A549 (cell line): ENCODE measurements around the gene PLCL1. TPM values are rescaled to one million over a fixed set of nuclear protein-coding genes. Genes with fewer than 3 reads are reported as not detected.

Experiments used
- ATAC-seq, 2 experiments: fragments of 200-7000 bp in 1 of 2; fragments of >200 bp in 1 of 2; cut with Nextera tagmentation in 1 of 2; cut with Tn5 transposase in 1 of 2; 3 replicates each; pipeline versions ENCODE4 v1.8.0 to v1.9.1; 2018 to 2020; ENCODE audit warnings: mild to moderate bottlenecking in 1 of 2, moderate library complexity in 1 of 2
- CTCF ChIA-PET: fragments of 300-600 bp; sonication (Branson Sonifier 250); formaldehyde crosslinking; extraction: SDS; loops from one replicate; lab custom pipeline; 2021; ENCODE audit warnings: antibody characterized with exemption, inconsistent platforms; lab: Yijun Ruan, JAX
- POLR2A ChIA-PET: fragments of 350-600 bp; formaldehyde crosslinking; extraction: SDS; loops from one replicate; lab custom pipeline; 2021; ENCODE audit warnings: antibody characterized with exemption, inconsistent platforms; lab: Yijun Ruan, JAX
- DNase-seq, 2 experiments: peaks; one replicate each; pipeline versions ENCODE4 v3.0.0 to v3.0.0-alpha.2; 2011 to 2016; ENCODE audit warnings: low read depth in 1 of 2, low spot score in 1 of 2
- FAIRE-seq: peaks from 2 replicates; lab custom pipeline; 2011; peaks lifted over from hg19 to GRCh38; lab: Jason Lieb, UNC
- H3K27ac ChIP-seq, 2 experiments: fragments of >200 bp; sonication (Bioruptor Twin); formaldehyde crosslinking; 3 replicates each; pipeline ENCODE4 v1.5.1; 2016 to 2017
- H3K4me1 ChIP-seq: fragments of >200 bp; sonication (Bioruptor Twin); formaldehyde crosslinking; 3 replicates; pipeline ENCODE4 v1.6.1; 2016
- H3K4me2 ChIP-seq: fragments of >200 bp; sonication (Bioruptor Twin); formaldehyde crosslinking; 3 replicates; pipeline ENCODE4 v1.6.1; 2016
- H3K4me3 ChIP-seq: fragments of >200 bp; sonication (Bioruptor Twin); formaldehyde crosslinking; 3 replicates; pipeline ENCODE4 v1.5.1; 2016
- H3K9me3 ChIP-seq: fragments of >200 bp; sonication (Bioruptor Twin); formaldehyde crosslinking; 3 replicates; pipeline ENCODE4 v1.6.1; 2016
- ATOH8 ChIP-seq: fragments of 250-450 bp; sonication (Bioruptor Pico); IDR thresholded peaks from 2 replicates; pipeline ENCODE4 v1.5.0; 2020; ENCODE audit warnings: low read depth, mild to moderate bottlenecking, moderate library complexity
- CBX2 ChIP-seq: fragments of 200-600 bp; sonication (generic); IDR thresholded peaks from 2 replicates; pipeline ENCODE4 v1.6.1; 2016; ENCODE audit warnings: low read depth, mild to moderate bottlenecking, borderline replicate concordance
- CEBPB ChIP-seq, 2 experiments: fragments of >200 bp in 1 of 2; sonication (Bioruptor Twin) in 1 of 2; formaldehyde crosslinking in 1 of 2; IDR thresholded peaks; 2 replicates each; pipeline ENCODE4 v1.6.1; 2012 to 2016
- CHD2 ChIP-seq: fragments of 150-350 bp; IDR thresholded peaks from 2 replicates; pipeline ENCODE4 v1.6.1; 2014; ENCODE audit warnings: low read length; ENCODE audit not compliant: partially characterized antibody
- E2F6 ChIP-seq: IDR thresholded peaks from 2 replicates; pipeline ENCODE4 v1.6.1; 2012; ENCODE audit warnings: low read depth, borderline replicate concordance
- EHF ChIP-seq: fragments of 250-450 bp; sonication (Bioruptor Pico); IDR thresholded peaks from 2 replicates; pipeline ENCODE4 v1.5.0; 2020; ENCODE audit warnings: mild to moderate bottlenecking
- FOSL2 ChIP-seq, 2 experiments: fragments of 450-650 bp in 1 of 2; fragments of >200 bp in 1 of 2; sonication (Bioruptor Twin) in 1 of 2; formaldehyde crosslinking; IDR thresholded peaks; 2 replicates each; pipeline versions ENCODE4 v1.5.0 to v1.6.1; 2016 to 2020; ENCODE audit warnings: mild to moderate bottlenecking in 1 of 2, moderate library complexity in 1 of 2
- GATA3 ChIP-seq: IDR thresholded peaks from 2 replicates; pipeline ENCODE4 v1.6.1; 2012; ENCODE audit warnings: borderline replicate concordance
- HDAC2 ChIP-seq: fragments of 200-600 bp; sonication (generic); IDR thresholded peaks from 2 replicates; pipeline ENCODE4 v1.6.1; 2016
- HES2 ChIP-seq: fragments of >200 bp; sonication (Bioruptor Twin); formaldehyde crosslinking; IDR thresholded peaks from 2 replicates; pipeline ENCODE4 v1.6.1; 2016
- HEYL ChIP-seq: fragments of 250-450 bp; sonication (Bioruptor Pico); IDR thresholded peaks from 2 replicates; pipeline ENCODE4 v1.8.0; 2021; ENCODE audit warnings: mild to moderate bottlenecking, moderate library complexity
- HMGXB4 ChIP-seq: fragments of 250-450 bp; sonication (Bioruptor Pico); IDR thresholded peaks from 2 replicates; pipeline ENCODE4 v1.5.0; 2021; ENCODE audit warnings: mild to moderate bottlenecking, moderate library complexity, borderline replicate concordance
- HOXB5 ChIP-seq: fragments of 250-450 bp; sonication (Bioruptor Pico); IDR thresholded peaks from 2 replicates; pipeline ENCODE4 v1.5.0; 2020; ENCODE audit warnings: mild to moderate bottlenecking, moderate library complexity
- JUNB ChIP-seq: fragments of >200 bp; sonication (Bioruptor Twin); formaldehyde crosslinking; IDR thresholded peaks from 2 replicates; pipeline ENCODE4 v1.6.1; 2016
- MAFK ChIP-seq: fragments of 450-650 bp; IDR thresholded peaks from 2 replicates; pipeline ENCODE4 v1.6.1; 2014; ENCODE audit not compliant: partially characterized antibody
- MAX ChIP-seq: IDR thresholded peaks from 2 replicates; pipeline ENCODE4 v1.6.1; 2012
- NPAS2 ChIP-seq: fragments of 250-450 bp; sonication (Bioruptor Pico); IDR thresholded peaks from 2 replicates; pipeline ENCODE4 v1.8.0; 2022; ENCODE audit warnings: mild to moderate bottlenecking, moderate library complexity, borderline replicate concordance
- POLR2AphosphoS2 ChIP-seq: conservative IDR thresholded peaks from 2 replicates; pipeline ENCODE4 v1.6.1; 2012; ENCODE audit warnings: low read length, improper control_type of control experiment, inconsistent platforms
- RARB ChIP-seq: fragments of 250-450 bp; sonication (Bioruptor Pico); IDR thresholded peaks from 2 replicates; pipeline ENCODE4 v1.8.0; 2021; ENCODE audit warnings: mild to moderate bottlenecking, moderate library complexity
- ZC3H11A ChIP-seq: fragments of 450-650 bp; IDR thresholded peaks from 2 replicates; pipeline ENCODE4 v1.6.1; 2014; ENCODE audit warnings: antibody characterized with exemption, mild to moderate bottlenecking
- ZFP36 ChIP-seq: fragments of 450-650 bp; IDR thresholded peaks from 2 replicates; pipeline ENCODE4 v1.6.1; 2014; ENCODE audit warnings: borderline replicate concordance; ENCODE audit not compliant: partially characterized antibody
- ZNF302 ChIP-seq: fragments of 250-450 bp; sonication (Bioruptor Pico); IDR thresholded peaks from 2 replicates; pipeline ENCODE4 v1.9.0; 2021; ENCODE audit warnings: inconsistent platforms, mild to moderate bottlenecking, moderate library complexity
- WGBS: methylation state at CpG from one replicate; pipeline ENCODE4 v1.1.6; 2017; ENCODE audit errors: missing lambda C conversion rate; 5-methylcytosine and 5-hydroxymethylcytosine counted together
- polyA plus RNA-seq, 4 experiments: library from polyadenylated mRNA; depleted of rRNA in 3 of 4; stranded (reverse); fragments of >200 nt; fragmentation: RNase III in 1 of 4; extraction: RNeasy Plus Mini Kit Qiagen cat#74134 plus additional on column Dnase treatment in 1 of 4; gene quantifications; 2 replicates in 3 of 4; 3 replicates in 1 of 4; pipeline ENCODE4 v1.2.3, GENCODE V29; 2011 to 2017

PLCL1 gene
- polyA plus RNA-seq, 2 of the 4 experiments (the other 2 are of a cell fraction): 0.03 TPM

- no peak for TF ChIP-seq HMGXB4 (CRISPR knock-in tag)
- TF ChIP-seq HEYL (CRISPR knock-in tag): no peak
- no peak for TF ChIP-seq ZC3H11A
Measured at GRCh38 chr2:198178766-198179165, 374.4 kb downstream of the PLCL1 start (continued).

GRCh38 chr2:198186257-198186656 is 381.9 kb downstream of the PLCL1 start:
- no peak for ATAC-seq
- ChIA-PET CTCF (no interaction called here), POLR2A (no interaction called here)
- no peak for DNase-seq
- Histone ChIP-seq H3K27ac (no peak overlapping the region), H3K4me1 (no peaks in the 10 kb centered on the region), H3K9me3 (no peaks in the 10 kb centered on the region), H3K4me3 (no peak overlapping the region), H3K4me2 (no peak overlapping the region)
- WGBS: 5% methylated on average over 1 of the region's 1 CpG
- FAIRE-seq: no peak
- TF ChIP-seq MAX (no peak), HOXB5 (CRISPR knock-in tag) (no peak), JUNB (no peak), CBX2 (no peak), CEBPB (IDR thresholded peaks at IDR 0.05) (no peak), MAFK (no peak), HEYL (CRISPR knock-in tag) (no peak), ZFP36 (no peak), FOSL2 (IDR thresholded peaks at IDR 0.05) (no peak), FOSL2 (CRISPR knock-in tag; IDR thresholded peaks at IDR 0.05) (no peak), E2F6 (no peak), HDAC2 (no peak), GATA3 (no peak), RARB (CRISPR knock-in tag) (no peak), HES2 (no peak), EHF (CRISPR knock-in tag) (no peak), NPAS2 (CRISPR knock-in tag) (no peak), ZNF302 (CRISPR knock-in tag) (no peak), POLR2AphosphoS2 (no peak), CHD2 (no peak), ATOH8 (no peak)

- DNase-seq (no peak), ATAC-seq (no peak), FAIRE-seq (no peak)
- TF ChIP-seq ZFP36 (no peak), CHD2 (no peak)
- Histone ChIP-seq H3K4me2 (no peak overlapping the region), H3K27ac (no peak overlapping the region), H3K9me3 (no peaks in the 10 kb centered on the region), H3K4me1 (no peaks in the 10 kb centered on the region), H3K4me3 (no peak overlapping the region)
- ChIA-PET CTCF (no interaction called here), POLR2A (no interaction called here)
- WGBS: 0% methylated on average over 1 of the region's 1 CpG
Measured at GRCh38 chr2:198187841-198188240, 383.4 kb downstream of the PLCL1 start.
